ENCODE results near the gene TMEM221.

TMEM221 gene

GRCh38 chr19:17448131-17448967, at the start of gene TMEM221:
TMEM221 (minus strand) TSS chr19:17448668; CDS start chr19:17448462, 206 bp downstream.
- Mint-ChIP-seq H3K4me3 (peak within 1 kb of the TSS; percentile 66), H3K27ac (no peak within 1 kb of the TSS), H3K4me1 (ENCODE audit: low read depth) (peaks cover 14% of the 10 kb centered on the region), H3K27me3 (peaks cover 5% of the 10 kb centered on the region), H3K36me3 (peaks cover 2% of the 10 kb centered on the region), H3K9me3 (ENCODE audit: low read depth) (no peaks in the 10 kb centered on the region)

GRCh38 chr19:17497149-17497798, 48.8 kb upstream of the TMEM221 start:
- Mint-ChIP-seq H3K4me1 (ENCODE audit: low read depth) (peaks cover 15% of the 10 kb centered on the region), H3K36me3 (no peaks in the 10 kb centered on the region), H3K27me3 (no peaks in the 10 kb centered on the region), H3K9me3 (ENCODE audit: low read depth) (no peaks in the 10 kb centered on the region), H3K4me3 (no peak overlapping the region), H3K27ac (no peak overlapping the region)

GRCh38 chr19:17496337-17496997, 48.0 kb upstream of the TMEM221 start:
- H3K27me3 Mint-ChIP-seq, result no peaks in the 10 kb centered on the region
- no peak overlapping the region for H3K4me3 Mint-ChIP-seq
- no peaks in the 10 kb centered on the region for H3K9me3 Mint-ChIP-seq (ENCODE audit: low read depth)

GRCh38 chr19:17495639-17496296, 47.3 kb upstream of the TMEM221 start:
- Mint-ChIP-seq H3K36me3 (no peaks in the 10 kb centered on the region), H3K27ac (no peak overlapping the region), H3K4me1 (ENCODE audit: low read depth) (peaks cover 24% of the 10 kb centered on the region), H3K9me3 (ENCODE audit: low read depth) (no peaks in the 10 kb centered on the region), H3K27me3 (no peaks in the 10 kb centered on the region), H3K4me3 (no peak overlapping the region)

More at GRCh38 chr19:17496337-17496997, 48.0 kb upstream of the TMEM221 start:
- Mint-ChIP-seq H3K27ac (no peak overlapping the region), H3K36me3 (no peaks in the 10 kb centered on the region), H3K4me1 (ENCODE audit: low read depth) (peaks cover 17% of the 10 kb centered on the region)

- Mint-ChIP-seq H3K27me3 (no peaks in the 10 kb centered on the region), H3K36me3 (no peaks in the 10 kb centered on the region), H3K9me3 (ENCODE audit: low read depth) (no peaks in the 10 kb centered on the region), H3K4me1 (ENCODE audit: low read depth) (peaks cover 48% of the 10 kb centered on the region), H3K4me3 (no peak overlapping the region), H3K27ac (peak overlapping the region; percentile 50)
Observed at GRCh38 chr19:17491287-17491686, 42.8 kb upstream of the TMEM221 start.

- H3K27ac Mint-ChIP-seq, result peak overlapping the region; percentile 34
- no peaks in the 10 kb centered on the region for H3K36me3 Mint-ChIP-seq
- peaks cover 42% of the 10 kb centered on the region for H3K4me1 Mint-ChIP-seq (ENCODE audit: low read depth)
- no peaks in the 10 kb centered on the region for H3K9me3 Mint-ChIP-seq (ENCODE audit: low read depth)
- no peaks in the 10 kb centered on the region for H3K27me3 Mint-ChIP-seq
- no peak overlapping the region for H3K4me3 Mint-ChIP-seq
Observed at GRCh38 chr19:17490411-17490810, 41.9 kb upstream of the TMEM221 start.

- Mint-ChIP-seq H3K36me3 (no peaks in the 10 kb centered on the region), H3K4me3 (peak overlapping the region; percentile 23), H3K27ac (peak overlapping the region; percentile 82), H3K9me3 (ENCODE audit: low read depth) (no peaks in the 10 kb centered on the region), H3K27me3 (no peaks in the 10 kb centered on the region), H3K4me1 (ENCODE audit: low read depth) (peaks cover 43% of the 10 kb centered on the region)
Observed at GRCh38 chr19:17489392-17490030, 41.0 kb upstream of the TMEM221 start.

GRCh38 chr19:17488593-17489391, 40.3 kb upstream of the TMEM221 start:
- Mint-ChIP-seq H3K4me1 (ENCODE audit: low read depth) (peaks cover 47% of the 10 kb centered on the region), H3K27ac (peak overlapping the region; percentile 94), H3K36me3 (no peaks in the 10 kb centered on the region), H3K4me3 (peak overlapping the region; percentile 87), H3K9me3 (ENCODE audit: low read depth) (no peaks in the 10 kb centered on the region), H3K27me3 (no peaks in the 10 kb centered on the region)

- H3K4me3 Mint-ChIP-seq, result peak overlapping the region; percentile 87
- peaks cover 52% of the 10 kb centered on the region for H3K4me1 Mint-ChIP-seq (ENCODE audit: low read depth)
- no peaks in the 10 kb centered on the region for H3K36me3 Mint-ChIP-seq
- no peaks in the 10 kb centered on the region for H3K9me3 Mint-ChIP-seq (ENCODE audit: low read depth)
- no peaks in the 10 kb centered on the region for H3K27me3 Mint-ChIP-seq
- peak overlapping the region; percentile 94 for H3K27ac Mint-ChIP-seq
Observed at GRCh38 chr19:17487284-17488121, 39.0 kb upstream of the TMEM221 start.

- no peaks in the 10 kb centered on the region for H3K36me3 Mint-ChIP-seq
- no peak overlapping the region for H3K4me3 Mint-ChIP-seq
- no peak overlapping the region for H3K27ac Mint-ChIP-seq
- H3K9me3 Mint-ChIP-seq (ENCODE audit: low read depth), result no peaks in the 10 kb centered on the region
- peaks cover 52% of the 10 kb centered on the region for H3K4me1 Mint-ChIP-seq (ENCODE audit: low read depth)
- H3K27me3 Mint-ChIP-seq, result no peaks in the 10 kb centered on the region
Observed at GRCh38 chr19:17486545-17487240, 38.2 kb upstream of the TMEM221 start.

- H3K27me3 Mint-ChIP-seq, result no peaks in the 10 kb centered on the region
Observed at GRCh38 chr19:17484520-17485185, 36.2 kb upstream of the TMEM221 start.

GRCh38 chr19:17483605-17484002, 35.1 kb upstream of the TMEM221 start:
- Mint-ChIP-seq H3K4me1 (ENCODE audit: low read depth) (peaks cover 24% of the 10 kb centered on the region), H3K27me3 (no peaks in the 10 kb centered on the region), H3K36me3 (no peaks in the 10 kb centered on the region), H3K4me3 (no peak overlapping the region), H3K9me3 (ENCODE audit: low read depth) (no peaks in the 10 kb centered on the region), H3K27ac (no peak overlapping the region)

More at GRCh38 chr19:17484520-17485185, 36.2 kb upstream of the TMEM221 start:
- H3K36me3 Mint-ChIP-seq, result no peaks in the 10 kb centered on the region
- no peak overlapping the region for H3K27ac Mint-ChIP-seq
- no peaks in the 10 kb centered on the region for H3K9me3 Mint-ChIP-seq (ENCODE audit: low read depth)
- H3K4me3 Mint-ChIP-seq, result no peak overlapping the region
- peaks cover 33% of the 10 kb centered on the region for H3K4me1 Mint-ChIP-seq (ENCODE audit: low read depth)
